ENCODE data around the gene RNF5.
"Not testable (repeated sequence)": the region's sequence is repeated elsewhere in the genome, so short reads cannot be mapped to it uniquely, and the experiment has no call there.

Gene RNF5

GRCh38 chr6:32187009-32187709 is 9.0 kb downstream of the RNF5 start:
- in situ Hi-C loops (cut with HindIII; ENCODE audit: low sequenced_read_pairs), result loop anchor here (10.0 kb wide), 1 partner anchor 62 kb away; the partner anchor contains the start of gene ATF6B
- no peak overlapping the region for H3K4me3 ChIP-seq (ENCODE audit: low read depth, low read length)
- no peak for DNase-seq (ENCODE audit: low read depth)
- TF ChIP-seq, protein P1, sequence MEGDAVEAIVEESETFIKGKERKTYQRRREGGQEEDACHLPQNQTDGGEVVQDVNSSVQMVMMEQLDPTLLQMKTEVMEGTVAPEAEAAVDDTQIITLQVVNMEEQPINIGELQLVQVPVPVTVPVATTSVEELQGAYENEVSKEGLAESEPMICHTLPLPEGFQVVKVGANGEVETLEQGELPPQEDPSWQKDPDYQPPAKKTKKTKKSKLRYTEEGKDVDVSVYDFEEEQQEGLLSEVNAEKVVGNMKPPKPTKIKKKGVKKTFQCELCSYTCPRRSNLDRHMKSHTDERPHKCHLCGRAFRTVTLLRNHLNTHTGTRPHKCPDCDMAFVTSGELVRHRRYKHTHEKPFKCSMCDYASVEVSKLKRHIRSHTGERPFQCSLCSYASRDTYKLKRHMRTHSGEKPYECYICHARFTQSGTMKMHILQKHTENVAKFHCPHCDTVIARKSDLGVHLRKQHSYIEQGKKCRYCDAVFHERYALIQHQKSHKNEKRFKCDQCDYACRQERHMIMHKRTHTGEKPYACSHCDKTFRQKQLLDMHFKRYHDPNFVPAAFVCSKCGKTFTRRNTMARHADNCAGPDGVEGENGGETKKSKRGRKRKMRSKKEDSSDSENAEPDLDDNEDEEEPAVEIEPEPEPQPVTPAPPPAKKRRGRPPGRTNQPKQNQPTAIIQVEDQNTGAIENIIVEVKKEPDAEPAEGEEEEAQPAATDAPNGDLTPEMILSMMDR (IDR thresholded peaks at IDR 0.05; ENCODE audit: low read depth, low read length, missing control alignments), result no peak

DNA sequence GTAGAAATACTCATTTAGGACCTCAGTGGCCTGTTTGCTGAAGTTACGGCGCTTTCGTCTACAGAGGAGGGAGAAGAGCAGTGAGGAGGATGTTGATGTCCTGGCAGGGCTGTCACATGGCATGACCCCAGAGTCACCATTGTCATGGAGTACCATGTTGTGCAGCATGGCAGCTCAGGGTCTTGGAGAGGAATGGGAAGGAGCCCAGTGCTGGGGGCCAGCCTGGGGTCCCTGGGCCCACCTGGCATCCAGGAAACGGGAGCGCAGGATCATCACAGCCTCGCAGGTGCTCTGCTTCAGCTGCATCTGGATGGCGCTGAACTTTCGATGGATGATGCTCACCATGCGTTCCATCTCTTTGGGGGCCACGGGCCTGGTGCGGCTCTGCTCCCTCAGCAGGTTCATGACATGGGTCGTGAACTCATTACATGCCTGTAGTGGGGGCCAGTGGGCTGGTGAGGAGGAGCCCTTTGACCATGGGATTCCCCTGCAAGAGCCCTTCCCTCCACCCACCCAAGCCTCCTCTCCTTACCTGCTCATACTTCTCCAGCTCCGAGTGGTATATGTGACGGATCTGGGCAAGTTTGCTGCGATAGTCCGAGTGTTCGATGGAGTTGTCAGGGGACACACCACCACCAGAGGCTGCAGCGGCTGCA is 9.6 kb downstream of the RNF5 start:
- in situ Hi-C loops (cut with HindIII; ENCODE audit: low sequenced_read_pairs), result loop anchor here (10.0 kb wide), 1 partner anchor 63 kb away; the partner anchor contains the start of gene ATF6B
- H3K4me3 ChIP-seq (ENCODE audit: low read depth, low read length), result peak overlapping the region; percentile 74
- not testable (repeated sequence) for DNase-seq (ENCODE audit: low read depth)

GRCh38 chr6:32188381-32189068 is 10.3 kb downstream of the RNF5 start:
- TF ChIP-seq, protein P1 (IDR thresholded peaks at IDR 0.05; ENCODE audit: low read depth, low read length, missing control alignments), result no peak
- in situ Hi-C loops (cut with HindIII; ENCODE audit: low sequenced_read_pairs), result loop anchor here (10.0 kb wide), 1 partner anchor 64 kb away; the partner anchor contains the start of gene ATF6B
- peak overlapping the region; percentile 74 for H3K4me3 ChIP-seq (ENCODE audit: low read depth, low read length)
- no peak for DNase-seq (ENCODE audit: low read depth)

- TF ChIP-seq, protein P1 (IDR thresholded peaks at IDR 0.05; ENCODE audit: low read depth, low read length, missing control alignments), result no peak
- no peak for DNase-seq (ENCODE audit: low read depth)
- H3K4me3 ChIP-seq (ENCODE audit: low read depth, low read length), result peak overlapping the region; percentile 74
- in situ Hi-C loops (cut with HindIII; ENCODE audit: low sequenced_read_pairs), result loop anchor here (10.0 kb wide), 1 partner anchor 64 kb away; the partner anchor contains the start of gene ATF6B
Observed at GRCh38 chr6:32189069-32189741, 11.0 kb downstream of the RNF5 start.

DNA sequence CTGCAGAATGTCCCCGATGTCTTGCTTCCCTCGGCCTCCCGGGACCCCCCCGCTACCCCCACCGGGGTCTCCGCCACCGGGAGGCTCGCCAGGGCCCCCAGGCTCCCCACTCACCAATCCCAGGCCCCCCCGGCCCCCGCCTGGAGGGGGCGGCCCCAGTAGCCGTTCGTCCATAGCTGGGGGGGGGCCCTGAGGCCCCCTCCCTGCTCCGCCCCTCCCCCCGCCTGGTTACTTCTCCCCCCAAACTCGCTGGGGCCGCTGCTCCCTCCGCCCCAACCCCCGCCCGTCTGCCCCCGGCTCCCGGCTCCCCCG is 11.5 kb downstream of the RNF5 start:
- in situ Hi-C loops (cut with HindIII; ENCODE audit: low sequenced_read_pairs), result loop anchor here (10.0 kb wide), 1 partner anchor 65 kb away; the partner anchor contains the start of gene ATF6B
- TF ChIP-seq, protein P1 (IDR thresholded peaks at IDR 0.05; ENCODE audit: low read depth, low read length, missing control alignments), result no peak
- no peak for DNase-seq (ENCODE audit: low read depth)
- H3K4me3 ChIP-seq (ENCODE audit: low read depth, low read length), result peak overlapping the region; percentile 74

GRCh38 chr6:32190054-32190851 is 12.0 kb downstream of the RNF5 start, which contains the start of gene PBX2:
PBX2 (minus strand) TSS chr6:32190202; CDS start chr6:32189915, 287 bp downstream.
- peak within 1 kb of the TSS; percentile 74 for H3K4me3 ChIP-seq (ENCODE audit: low read depth, low read length)
- in situ Hi-C loops (cut with HindIII; ENCODE audit: low sequenced_read_pairs), result no loop called here
- TF ChIP-seq, protein P1 (IDR thresholded peaks at IDR 0.05; ENCODE audit: low read depth, low read length, missing control alignments), result no peak
- peak; percentile 74 for DNase-seq (ENCODE audit: low read depth)

Measured in astrocyte of the cerebellum (primary cell).